ENCODE measurements around the gene DCUN1D3.
"Not testable (repeated sequence)": the region's sequence is repeated elsewhere in the genome, so short reads cannot be mapped to it uniquely, and the experiment has no call there.

The DCUN1D3 gene

DNA sequence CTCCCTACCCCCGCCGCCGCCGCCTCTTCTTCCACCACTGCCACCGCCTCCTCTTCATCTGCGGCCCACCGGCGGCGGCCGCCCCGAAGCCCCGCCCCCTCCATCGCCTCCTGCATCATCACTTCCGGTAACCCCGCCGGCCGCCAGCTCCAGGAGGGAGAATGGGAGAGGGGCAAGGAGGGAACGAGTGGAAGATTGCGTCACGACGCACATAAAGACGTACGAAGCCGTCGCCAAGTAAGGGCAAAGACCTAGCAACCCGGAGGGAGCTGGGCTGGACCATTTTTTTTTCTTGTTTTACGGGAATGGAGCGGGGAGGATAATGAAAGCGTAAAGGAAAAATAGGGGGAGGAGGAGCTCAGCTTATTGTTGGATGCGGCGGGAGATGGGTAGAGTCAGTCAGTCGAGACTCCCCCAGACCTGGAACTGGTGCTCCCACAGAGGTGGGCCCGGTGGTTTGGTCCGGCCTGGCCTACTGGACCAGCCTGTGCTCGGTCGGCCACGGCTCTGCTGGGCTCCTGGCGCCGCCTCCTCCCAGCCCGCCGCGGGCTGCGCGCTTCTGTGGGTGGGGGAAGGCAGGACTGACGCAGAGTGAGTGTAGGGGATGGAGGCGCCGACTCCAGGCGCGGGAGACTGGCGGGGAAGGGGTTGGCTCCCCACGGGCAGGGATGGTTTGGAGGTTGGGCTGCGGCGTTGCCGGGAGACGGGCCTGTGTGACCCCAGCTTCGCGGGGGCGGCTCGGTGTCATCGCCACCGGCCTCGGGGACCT is at the start of gene DCUN1D3, which contains the start of gene LYRM1:
TSS of gene DCUN1D3 (minus strand) at position 60 of the 769 bp plus-strand sequence. CDS start 37,820 bp downstream, outside the sequence.
TSS of gene LYRM1 (plus strand) at position 473 of the 769 bp plus-strand sequence. CDS start 14,785 bp downstream, outside the sequence.
- peak; percentile 93 for DNase-seq

GRCh38 chr16:20949660-20950059 is 49.5 kb upstream of the DCUN1D3 start:
- no peak for DNase-seq

- no peak for DNase-seq
Observed at GRCh38 chr16:20948444-20948843, 48.3 kb upstream of the DCUN1D3 start.

GRCh38 chr16:20946015-20946629 is 46.0 kb upstream of the DCUN1D3 start:
- no peak for DNase-seq

DNA sequence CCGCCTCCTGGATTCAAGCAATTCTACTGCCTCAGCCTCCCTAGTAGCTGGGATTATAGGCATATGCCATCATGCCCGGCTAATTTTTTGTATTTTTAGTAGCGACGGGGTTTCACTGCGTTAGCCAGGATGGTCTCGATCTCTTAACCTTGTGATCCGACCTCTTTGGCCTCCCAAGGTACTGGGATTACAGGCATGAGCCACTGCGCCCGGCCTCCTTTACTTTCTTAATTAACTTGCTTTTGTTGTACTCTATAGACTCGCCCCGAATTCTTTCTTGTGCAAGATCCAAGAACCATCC is 45.4 kb upstream of the DCUN1D3 start:
- not testable (repeated sequence) for DNase-seq

GRCh38 chr16:20944861-20945574 is 44.9 kb upstream of the DCUN1D3 start:
- DNase-seq: peak; percentile 38

GRCh38 chr16:20942256-20942655 is 42.1 kb upstream of the DCUN1D3 start:
- no peak for DNase-seq

GRCh38 chr16:20941636-20941926 is 41.4 kb upstream of the DCUN1D3 start:
- no peak for DNase-seq

GRCh38 chr16:20940871-20941635 is 40.9 kb upstream of the DCUN1D3 start:
- no peak for DNase-seq

DNA sequence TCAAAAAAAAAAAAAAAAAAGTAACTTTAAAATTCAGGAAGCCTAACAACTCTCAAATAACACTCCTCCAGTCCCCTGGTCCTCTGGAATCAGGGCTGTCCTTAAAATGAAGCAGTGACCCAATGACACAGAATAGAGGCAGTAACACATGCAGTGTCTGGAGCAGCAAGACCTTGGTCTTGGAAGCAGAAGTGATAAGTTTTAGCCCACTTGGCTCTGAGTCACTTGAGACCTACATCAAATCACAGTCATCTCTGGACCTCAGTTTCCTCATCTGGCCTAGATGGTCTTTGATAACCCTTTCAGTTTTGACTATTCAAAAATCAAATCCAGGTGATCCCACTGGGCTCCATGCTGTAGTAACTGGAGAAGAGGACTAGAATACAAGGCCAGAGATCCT is 39.5 kb upstream of the DCUN1D3 start:
- no peak for DNase-seq

GRCh38 chr16:20938426-20938825 is 38.3 kb upstream of the DCUN1D3 start:
- DNase-seq: no peak

- DNase-seq: no peak
Observed at GRCh38 chr16:20937736-20938135, 37.6 kb upstream of the DCUN1D3 start.

DNA sequence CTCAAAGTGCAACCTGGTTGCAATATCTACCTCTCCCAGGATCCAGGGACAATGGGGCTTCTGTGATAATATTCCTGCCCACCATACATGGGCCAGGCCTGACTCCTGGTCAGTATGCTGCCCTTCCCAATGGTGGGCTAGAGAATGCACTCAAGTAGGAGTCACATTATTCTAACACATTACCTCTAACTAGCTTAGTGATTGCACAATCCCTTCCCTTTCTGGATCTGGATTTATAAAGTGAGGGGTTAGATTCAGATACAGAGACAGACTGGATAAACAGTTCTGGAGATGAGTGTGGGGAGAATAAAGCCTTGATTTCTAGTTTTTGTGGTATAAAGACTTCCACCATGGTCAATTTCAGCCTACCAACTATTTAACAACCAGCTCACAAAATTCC is 33.4 kb upstream of the DCUN1D3 start:
- no peak for DNase-seq

- no peak for DNase-seq
Observed at GRCh38 chr16:20931066-20931600, 31.0 kb upstream of the DCUN1D3 start.

GRCh38 chr16:20930365-20930690 is 30.2 kb upstream of the DCUN1D3 start:
- no peak for DNase-seq

- not testable (repeated sequence) for DNase-seq
Observed at GRCh38 chr16:20929676-20930364, 29.7 kb upstream of the DCUN1D3 start.

GRCh38 chr16:20928774-20929411 is 28.7 kb upstream of the DCUN1D3 start:
- no peak for DNase-seq

- no peak for DNase-seq
Observed at GRCh38 chr16:20925751-20926150, 25.6 kb upstream of the DCUN1D3 start.

GRCh38 chr16:20923876-20924275 is 23.7 kb upstream of the DCUN1D3 start:
- no peak for DNase-seq

DNA sequence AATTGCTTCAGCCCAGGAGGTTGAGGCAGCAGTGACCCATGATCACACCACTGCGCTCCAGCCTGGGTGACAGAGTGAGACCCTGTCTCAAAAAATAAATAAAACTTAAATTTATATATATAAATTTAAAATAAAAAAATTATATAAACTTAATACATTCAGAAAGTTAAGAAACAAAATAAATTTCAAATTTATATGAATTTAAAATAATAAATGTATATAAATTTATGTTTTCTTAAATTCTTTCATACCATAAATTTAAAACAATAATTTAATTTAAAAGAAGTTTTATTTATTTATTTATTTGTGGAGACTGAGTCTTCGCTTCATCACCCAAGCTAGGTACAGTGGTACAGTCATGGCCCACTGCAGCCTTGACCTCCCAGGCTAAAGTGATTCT is 20.6 kb upstream of the DCUN1D3 start:
- DNase-seq: no peak

- DNase-seq: no peak
Observed at GRCh38 chr16:20920091-20920490, 19.9 kb upstream of the DCUN1D3 start.
